CD4-positive, alpha-beta T cell treated with Interleukin-2 at 100 ng/mL for 4 hours (primary cell): Measurements from ENCODE around the gene B3GALT2.

Source experiments
- DNase-seq: peaks from one replicate; pipeline ENCODE4 v3.0.0-alpha.2; 2020; ENCODE audit warnings: low spot score

B3GALT2 gene

GRCh38 chr1:193181985-193182384, 4.4 kb downstream of the B3GALT2 start:
- no peak for DNase-seq

GRCh38 chr1:193181536-193181935, 4.9 kb downstream of the B3GALT2 start:
- no peak for DNase-seq

GRCh38 chr1:193179094-193179493, 7.3 kb downstream of the B3GALT2 start:
- no peak for DNase-seq

GRCh38 chr1:193176788-193177187, 9.6 kb downstream of the B3GALT2 start:
- DNase-seq: no peak

GRCh38 chr1:193176113-193176512, 10.3 kb downstream of the B3GALT2 start:
- DNase-seq: no peak

- DNase-seq: no peak
Observed at GRCh38 chr1:193157360-193157759, 29.1 kb downstream of the B3GALT2 start.

GRCh38 chr1:193156822-193157142, 29.6 kb downstream of the B3GALT2 start:
- no peak for DNase-seq

- no peak for DNase-seq
Observed at GRCh38 chr1:193156117-193156821, 30.1 kb downstream of the B3GALT2 start.

- DNase-seq: no peak
Observed at GRCh38 chr1:193144999-193145398, 41.4 kb downstream of the B3GALT2 start.

- no peak for DNase-seq
Observed at GRCh38 chr1:193144361-193144938, 42.0 kb downstream of the B3GALT2 start.

- peak; percentile 16 for DNase-seq
Observed at GRCh38 chr1:193143285-193143684, 43.1 kb downstream of the B3GALT2 start.

- DNase-seq: no peak
Observed at GRCh38 chr1:193142409-193142808, 44.0 kb downstream of the B3GALT2 start.

- DNase-seq: peak; percentile 26
Observed at GRCh38 chr1:193141804-193142203, 44.6 kb downstream of the B3GALT2 start.

GRCh38 chr1:193140254-193140653, 46.2 kb downstream of the B3GALT2 start:
- DNase-seq: no peak

- DNase-seq: no peak
Observed at GRCh38 chr1:193131266-193131860, 55.0 kb downstream of the B3GALT2 start.
